ENCODE results near the gene SNX22. TPM values are rescaled to one million over a fixed set of nuclear protein-coding genes. Genes with fewer than 3 reads are reported as not detected.
A peak's percentile ranks its signal among the peaks of the same experiment; 100 is the strongest.

Gene SNX22
- total RNA-seq, 4 donors from 2014 or later: 0.12 to 1.6 (median 0.39) TPM; not detected in 1

- TF ChIP-seq CTCF (IDR thresholded peaks at IDR 0.05) (no peak), POLR2A (IDR thresholded peaks at IDR 0.05) (no peak)
- WGBS, 2 donors: 50 to 53% methylated on average over 12 of the region's 12 CpGs
Observed at GRCh38 chr15:64161688-64162477, 10.4 kb downstream of the SNX22 start.

GRCh38 chr15:64162478-64162868 is 10.9 kb downstream of the SNX22 start:
- intact Hi-C loops (cut with DNase I; ENCODE audit: low total_unique reads): no loop called here
- DNase-seq (ENCODE audit: low spot score in 2 of 2): no peak
- H3K4me3 ChIP-seq (ENCODE audit: low read depth, poor library complexity, severe bottlenecking): peak overlapping the region; percentile 64
- no peak for TF ChIP-seq CTCF (IDR thresholded peaks at IDR 0.05)
- no peak for TF ChIP-seq POLR2A (IDR thresholded peaks at IDR 0.05)
- WGBS, 2 donors: 0% methylated on average over 21 of the region's 21 CpGs

More at GRCh38 chr15:64161688-64162477, 10.4 kb downstream of the SNX22 start:
- intact Hi-C loops (cut with DNase I; ENCODE audit: low total_unique reads): no loop called here
- peak overlapping the region; percentile 64 for H3K4me3 ChIP-seq (ENCODE audit: low read depth, poor library complexity, severe bottlenecking)
- peak in 1 of 2 donors; percentile 76 for DNase-seq (ENCODE audit: low spot score in 2 of 2)

- WGBS, 2 donors: 0 to 1% methylated on average over 10 to 21 of the region's 69 CpGs
- peak within 1 kb of the TSS; percentile 64 for H3K4me3 ChIP-seq (ENCODE audit: low read depth, poor library complexity, severe bottlenecking)
- intact Hi-C loops (cut with DNase I; ENCODE audit: low total_unique reads): no loop called here
- DNase-seq (ENCODE audit: low spot score in 2 of 2): peak; percentile 95 to 99
- TF ChIP-seq CTCF (IDR thresholded peaks at IDR 0.05) (no peak), POLR2A (IDR thresholded peaks at IDR 0.05) (no peak)
Observed at GRCh38 chr15:64162869-64163658, 11.5 kb downstream of the SNX22 start, which contains the start of gene PPIB. PPIB (minus strand) TSS chr15:64163022; CDS start chr15:64162986, 36 bp downstream.

GRCh38 chr15:64163659-64164362 is 12.3 kb downstream of the SNX22 start:
- TF ChIP-seq CTCF (IDR thresholded peaks at IDR 0.05) (no peak), POLR2A (IDR thresholded peaks at IDR 0.05) (no peak)
- no peak overlapping the region for H3K4me3 ChIP-seq (ENCODE audit: low read depth, poor library complexity, severe bottlenecking)
- peak in 1 of 2 donors; percentile 79 for DNase-seq (ENCODE audit: low spot score in 2 of 2)
- 36 to 37% methylated on average over 14 of the region's 14 CpGs for WGBS, 2 donors
- intact Hi-C loops (cut with DNase I; ENCODE audit: low total_unique reads): no loop called here

- 77 to 78% methylated on average over 4 of the region's 4 CpGs for WGBS, 2 donors
- H3K4me3 ChIP-seq (ENCODE audit: low read depth, poor library complexity, severe bottlenecking): no peak overlapping the region
- peak in 1 of 2 donors; percentile 65 for DNase-seq (ENCODE audit: low spot score in 2 of 2)
- intact Hi-C loops (cut with DNase I; ENCODE audit: low total_unique reads): no loop called here
- TF ChIP-seq CTCF (IDR thresholded peaks at IDR 0.05) (no peak), POLR2A (IDR thresholded peaks at IDR 0.05) (no peak)
Observed at GRCh38 chr15:64164436-64164835, 12.9 kb downstream of the SNX22 start.

Data from lower leg skin (tissue), 4 donors.